ENCODE results near the gene UBASH3B.

DNA sequence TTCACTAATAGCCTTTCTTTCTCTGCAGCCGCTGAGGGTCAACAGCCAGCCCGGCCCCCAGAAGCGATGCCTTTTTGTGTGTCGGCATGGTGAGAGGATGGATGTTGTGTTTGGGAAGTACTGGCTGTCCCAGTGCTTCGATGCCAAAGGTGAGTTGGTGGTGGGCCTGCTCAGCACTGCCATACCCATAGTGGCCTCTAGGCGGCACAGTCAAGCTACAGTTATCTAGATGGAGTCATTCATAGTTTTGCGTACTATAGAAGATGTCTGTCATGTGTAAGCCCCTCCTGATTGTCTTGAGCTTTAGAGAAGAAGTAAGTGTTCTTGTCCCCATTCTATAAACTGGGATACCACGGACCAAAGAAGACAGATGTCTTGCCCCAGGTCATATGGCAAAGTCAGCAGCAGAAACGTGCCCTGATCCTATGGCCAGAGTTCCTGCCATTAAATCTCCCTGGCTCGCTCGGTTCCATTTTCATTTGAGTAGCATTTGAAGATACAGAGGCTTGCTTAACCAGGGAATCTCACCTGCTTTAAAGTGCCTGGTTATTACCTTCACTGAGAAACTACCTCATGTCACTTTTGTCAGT, 140.7 kb downstream of the UBASH3B start:
- TF ChIP-seq CTCF (IDR thresholded peaks at IDR 0.05; ENCODE audit: insufficient read depth, low read depth, low read length) (peak; percentile 83), EZH2 (IDR thresholded peaks at IDR 0.05; ENCODE audit: insufficient read depth, low read length) (no peak)
